ENCODE data around the gene C1R.

C1R gene

DNA sequence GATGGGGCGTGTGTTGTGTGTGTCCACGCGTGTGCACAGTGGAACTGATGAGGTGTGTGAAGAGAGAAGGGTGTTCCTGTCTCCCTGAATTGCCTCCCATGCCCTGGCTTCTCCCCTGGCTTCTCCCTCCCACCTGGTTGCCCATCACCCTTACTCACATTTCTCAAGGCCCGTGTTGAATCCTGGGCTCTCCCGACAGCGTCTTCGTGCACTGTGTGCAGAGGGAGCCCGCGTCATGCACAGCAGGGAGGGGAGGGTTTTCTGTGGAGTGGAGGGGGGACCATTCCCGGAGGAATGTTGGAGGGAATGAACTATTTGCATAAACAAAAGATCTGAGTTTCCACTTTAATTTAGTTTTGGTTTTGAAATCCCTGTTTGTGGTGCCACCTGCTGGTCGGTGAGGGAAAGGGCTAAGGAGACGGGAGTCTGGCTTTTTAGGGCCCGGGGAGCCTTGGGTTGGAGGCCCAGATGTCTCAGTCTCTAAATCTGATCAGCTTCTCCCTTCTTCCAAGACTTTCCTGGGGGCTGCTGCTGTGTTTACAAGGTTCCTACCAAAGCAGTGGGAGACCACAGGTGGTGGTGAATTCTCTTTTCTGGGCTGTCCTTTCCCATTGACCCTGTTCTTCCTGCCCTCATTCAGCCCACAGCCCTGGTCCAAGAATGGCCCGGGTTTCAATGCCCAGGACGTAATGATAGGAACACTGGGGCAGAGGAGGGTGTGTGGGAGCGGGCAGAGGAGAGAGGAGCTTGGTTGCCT, at the start of gene C1R:
TSS of gene C1R (minus strand) at position 217 of the 757 bp plus-strand sequence. CDS start at position 160, 57 bp downstream.
- peak within 1 kb of the TSS; percentile 58 for H3K27ac Mint-ChIP-seq
- H3K27me3 Mint-ChIP-seq = peaks cover 34% of the 10 kb centered on the region
- peaks cover 24% of the 10 kb centered on the region for H3K4me1 Mint-ChIP-seq (ENCODE audit: low read depth)

DNA sequence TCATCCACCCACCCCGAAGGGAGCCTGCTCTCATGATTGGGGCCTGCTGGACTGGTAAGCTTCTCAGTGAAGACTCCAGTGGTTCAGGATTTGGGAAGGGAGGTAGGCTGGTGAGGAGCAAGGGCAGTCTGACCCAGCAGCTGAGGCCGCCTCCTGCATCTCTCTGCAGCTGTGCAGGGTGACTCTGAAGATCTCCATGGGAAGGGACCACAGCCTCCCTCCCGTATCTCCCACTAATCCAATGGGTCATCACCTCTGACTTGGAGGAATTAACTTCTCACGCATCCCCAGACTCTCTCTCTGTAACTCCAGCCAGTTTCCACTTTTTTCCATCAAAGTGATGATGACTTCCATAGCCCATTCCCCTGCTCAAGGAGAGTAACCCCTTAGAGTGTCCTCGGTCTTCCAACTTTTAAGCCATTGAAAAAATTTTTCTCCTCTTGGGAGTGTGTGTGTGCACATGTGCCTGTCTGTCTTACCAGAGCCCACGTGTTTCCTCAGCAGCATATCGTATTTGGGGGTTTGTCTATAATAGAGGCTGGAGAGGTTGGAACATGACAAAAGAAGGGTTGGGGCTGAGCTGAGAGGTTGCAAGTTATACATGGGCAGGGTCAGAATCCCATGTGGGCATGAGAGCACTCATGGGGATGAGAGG, 49.2 kb upstream of the C1R start:
- intact Hi-C loops (cut with micrococcal nuclease) = loop anchor here (1.0 to 2.0 kb wide), 2 partner anchors 47 to 497 kb away; partner anchors contain the start of gene PEX5
- peaks cover 20% of the 10 kb centered on the region for H3K4me1 Mint-ChIP-seq (ENCODE audit: low read depth)
- H3K9me3 Mint-ChIP-seq = no peaks in the 10 kb centered on the region
- H3K36me3 Mint-ChIP-seq (ENCODE audit: low read depth) = no peaks in the 10 kb centered on the region
- peaks cover 2% of the 10 kb centered on the region for H3K27me3 Mint-ChIP-seq
- no peak overlapping the region for H3K27ac Mint-ChIP-seq
- no peak overlapping the region for H3K4me3 Mint-ChIP-seq

More for the DNA sequence above, at the start of gene C1R:
- intact Hi-C loops (cut with micrococcal nuclease) = loop anchor here (5.0 kb wide), 1 partner anchor 35 kb away; no protein-coding TSS in a partner anchor
- Mint-ChIP-seq H3K36me3 (ENCODE audit: low read depth) (peaks cover 7% of the 10 kb centered on the region), H3K9me3 (no peaks in the 10 kb centered on the region), H3K4me3 (peak within 1 kb of the TSS; percentile 81)

GRCh38 chr12:7139200-7139599, 47.0 kb upstream of the C1R start:
- no peak overlapping the region for H3K27ac Mint-ChIP-seq
- H3K27me3 Mint-ChIP-seq = peaks cover 2% of the 10 kb centered on the region
- H3K36me3 Mint-ChIP-seq (ENCODE audit: low read depth) = no peaks in the 10 kb centered on the region
- no peak overlapping the region for H3K4me3 Mint-ChIP-seq
- intact Hi-C loops (cut with micrococcal nuclease) = no loop called here
- no peaks in the 10 kb centered on the region for H3K9me3 Mint-ChIP-seq
- H3K4me1 Mint-ChIP-seq (ENCODE audit: low read depth) = peaks cover 30% of the 10 kb centered on the region

- no peak overlapping the region for H3K27ac Mint-ChIP-seq
- H3K4me1 Mint-ChIP-seq (ENCODE audit: low read depth) = peaks cover 35% of the 10 kb centered on the region
- intact Hi-C loops (cut with micrococcal nuclease) = no loop called here
- H3K4me3 Mint-ChIP-seq = no peak overlapping the region
- H3K9me3 Mint-ChIP-seq = no peaks in the 10 kb centered on the region
- peaks cover 6% of the 10 kb centered on the region for H3K27me3 Mint-ChIP-seq
- H3K36me3 Mint-ChIP-seq (ENCODE audit: low read depth) = no peaks in the 10 kb centered on the region
Measured at GRCh38 chr12:7137908-7138307, 45.7 kb upstream of the C1R start.

DNA sequence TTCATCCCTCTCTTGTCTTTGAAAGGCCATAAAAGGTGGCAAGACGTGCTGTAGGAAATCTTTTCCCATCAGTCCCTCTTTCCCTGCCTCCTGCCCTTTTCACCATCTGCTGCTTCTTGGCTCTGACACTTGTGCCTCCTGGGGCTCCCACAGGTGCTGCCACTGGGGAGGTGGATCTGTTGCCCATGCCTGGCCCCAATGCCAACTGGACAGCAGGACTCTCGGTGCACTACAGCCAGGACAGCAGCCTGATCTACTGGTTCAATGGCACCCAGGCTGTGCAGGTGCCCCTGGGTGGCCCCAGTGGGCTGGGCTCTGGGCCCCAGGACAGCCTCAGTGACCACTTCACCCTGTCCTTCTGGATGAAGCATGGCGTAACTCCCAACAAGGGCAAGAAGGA, 44.4 kb upstream of the C1R start:
- Mint-ChIP-seq H3K27ac (no peak overlapping the region), H3K4me1 (ENCODE audit: low read depth) (peaks cover 44% of the 10 kb centered on the region), H3K4me3 (no peak overlapping the region), H3K36me3 (ENCODE audit: low read depth) (no peaks in the 10 kb centered on the region), H3K9me3 (no peaks in the 10 kb centered on the region), H3K27me3 (peaks cover 19% of the 10 kb centered on the region)
- intact Hi-C loops (cut with micrococcal nuclease) = no loop called here

DNA sequence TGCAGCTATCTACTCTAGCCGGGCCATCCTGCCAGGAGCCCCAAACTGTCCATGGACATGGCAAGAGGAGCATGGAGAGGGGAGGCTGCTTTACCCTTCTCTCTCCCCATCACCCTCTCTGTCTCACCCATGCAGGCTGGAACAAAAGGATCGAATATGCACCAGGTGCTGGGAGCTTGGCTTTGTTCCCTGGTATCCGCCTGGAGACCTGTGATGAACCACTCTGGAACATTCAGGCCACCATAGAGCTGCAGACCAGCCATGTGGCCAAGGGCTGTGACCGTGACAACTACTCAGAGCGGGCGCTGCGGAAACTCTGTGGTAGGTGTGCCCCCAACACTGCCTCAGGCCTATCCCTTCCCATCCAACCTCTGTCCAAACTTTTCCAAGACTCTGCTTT, 43.8 kb upstream of the C1R start:
- peaks cover 23% of the 10 kb centered on the region for H3K27me3 Mint-ChIP-seq
- peaks cover 50% of the 10 kb centered on the region for H3K4me1 Mint-ChIP-seq (ENCODE audit: low read depth)
- H3K4me3 Mint-ChIP-seq = no peak overlapping the region
- H3K27ac Mint-ChIP-seq = no peak overlapping the region
- no peaks in the 10 kb centered on the region for H3K36me3 Mint-ChIP-seq (ENCODE audit: low read depth)
- H3K9me3 Mint-ChIP-seq = no peaks in the 10 kb centered on the region
- intact Hi-C loops (cut with micrococcal nuclease) = no loop called here

- Mint-ChIP-seq H3K27me3 (peaks cover 38% of the 10 kb centered on the region), H3K4me1 (ENCODE audit: low read depth) (peaks cover 65% of the 10 kb centered on the region), H3K4me3 (no peak overlapping the region), H3K9me3 (no peaks in the 10 kb centered on the region), H3K36me3 (ENCODE audit: low read depth) (no peaks in the 10 kb centered on the region), H3K27ac (no peak overlapping the region)
- intact Hi-C loops (cut with micrococcal nuclease) = no loop called here
Measured at GRCh38 chr12:7134396-7135166, 42.3 kb upstream of the C1R start.

DNA sequence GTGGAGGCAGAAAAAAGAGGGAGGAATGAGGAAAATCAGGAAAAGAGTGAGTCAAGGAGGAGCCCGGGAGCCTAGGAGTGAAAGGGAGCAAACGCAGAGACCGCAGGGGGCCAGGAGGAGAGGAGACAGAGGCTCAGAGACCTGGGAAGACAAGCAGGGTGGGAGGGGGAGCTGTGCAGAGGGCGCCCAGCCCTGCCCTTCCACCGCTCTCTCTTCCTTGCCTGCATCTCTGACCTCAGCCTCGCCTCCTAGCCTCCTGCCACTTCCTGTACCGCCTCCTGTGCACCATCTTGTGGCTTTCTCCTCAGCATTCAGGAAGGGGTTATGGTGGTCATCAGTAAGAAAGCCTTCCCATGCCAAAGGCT, 39.2 kb upstream of the C1R start:
- Mint-ChIP-seq H3K27me3 (peaks cover 59% of the 10 kb centered on the region), H3K27ac (no peak overlapping the region), H3K4me3 (no peak overlapping the region), H3K9me3 (no peaks in the 10 kb centered on the region), H3K4me1 (ENCODE audit: low read depth) (peaks cover 53% of the 10 kb centered on the region), H3K36me3 (ENCODE audit: low read depth) (no peaks in the 10 kb centered on the region)
- intact Hi-C loops (cut with micrococcal nuclease) = no loop called here

GRCh38 chr12:7130701-7131501, 38.7 kb upstream of the C1R start:
- intact Hi-C loops (cut with micrococcal nuclease) = no loop called here
- Mint-ChIP-seq H3K27ac (no peak overlapping the region), H3K4me1 (ENCODE audit: low read depth) (peaks cover 53% of the 10 kb centered on the region), H3K4me3 (peak overlapping the region; percentile 48), H3K27me3 (peaks cover 59% of the 10 kb centered on the region), H3K36me3 (ENCODE audit: low read depth) (no peaks in the 10 kb centered on the region), H3K9me3 (no peaks in the 10 kb centered on the region)

- H3K4me3 Mint-ChIP-seq = peak within 1 kb of the TSS; percentile 48
- H3K9me3 Mint-ChIP-seq = no peaks in the 10 kb centered on the region
- intact Hi-C loops (cut with micrococcal nuclease) = no loop called here
- peaks cover 52% of the 10 kb centered on the region for H3K4me1 Mint-ChIP-seq (ENCODE audit: low read depth)
- peaks cover 61% of the 10 kb centered on the region for H3K27me3 Mint-ChIP-seq
- H3K36me3 Mint-ChIP-seq (ENCODE audit: low read depth) = no peaks in the 10 kb centered on the region
- H3K27ac Mint-ChIP-seq = no peak within 1 kb of the TSS
Measured at GRCh38 chr12:7129872-7130691, 37.8 kb upstream of the C1R start, which contains the start of gene CLSTN3. Gene CLSTN3 (plus strand): TSS chr12:7130371. CDS start chr12:7130649, 278 bp downstream.

DNA sequence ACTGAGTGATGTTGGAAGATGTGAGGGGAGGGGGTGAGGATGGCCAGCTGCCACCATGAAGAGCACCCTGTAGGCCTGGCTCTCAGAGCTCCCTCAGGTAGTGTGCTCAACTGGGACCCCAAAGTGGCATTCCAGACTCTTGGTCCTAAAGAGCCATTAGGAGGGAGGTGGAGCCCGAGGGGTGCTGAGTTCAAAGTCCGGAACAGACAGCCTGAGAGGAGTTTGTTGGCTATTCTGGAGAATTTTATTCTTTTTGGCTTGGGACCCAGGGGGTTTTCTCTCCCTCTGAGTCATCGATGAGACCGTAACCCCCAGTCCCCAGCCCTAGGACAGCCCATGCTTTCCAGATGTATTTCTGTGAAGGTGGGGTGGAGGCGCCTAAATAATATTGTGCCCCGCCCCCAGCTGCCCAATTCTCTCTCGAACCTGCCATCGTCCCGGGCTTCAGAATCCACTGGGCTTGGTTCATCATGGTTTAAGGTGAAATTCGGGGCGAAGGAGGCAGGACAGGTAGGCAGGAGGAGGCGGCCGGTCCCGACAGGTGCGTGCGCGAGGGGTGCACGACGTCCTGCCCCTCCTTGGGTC, 37.1 kb upstream of the C1R start:
- intact Hi-C loops (cut with micrococcal nuclease) = no loop called here
- H3K27me3 Mint-ChIP-seq = peaks cover 66% of the 10 kb centered on the region
- no peaks in the 10 kb centered on the region for H3K36me3 Mint-ChIP-seq (ENCODE audit: low read depth)
- H3K27ac Mint-ChIP-seq = no peak overlapping the region
- no peaks in the 10 kb centered on the region for H3K9me3 Mint-ChIP-seq
- peaks cover 45% of the 10 kb centered on the region for H3K4me1 Mint-ChIP-seq (ENCODE audit: low read depth)
- peak overlapping the region; percentile 48 for H3K4me3 Mint-ChIP-seq

DNA sequence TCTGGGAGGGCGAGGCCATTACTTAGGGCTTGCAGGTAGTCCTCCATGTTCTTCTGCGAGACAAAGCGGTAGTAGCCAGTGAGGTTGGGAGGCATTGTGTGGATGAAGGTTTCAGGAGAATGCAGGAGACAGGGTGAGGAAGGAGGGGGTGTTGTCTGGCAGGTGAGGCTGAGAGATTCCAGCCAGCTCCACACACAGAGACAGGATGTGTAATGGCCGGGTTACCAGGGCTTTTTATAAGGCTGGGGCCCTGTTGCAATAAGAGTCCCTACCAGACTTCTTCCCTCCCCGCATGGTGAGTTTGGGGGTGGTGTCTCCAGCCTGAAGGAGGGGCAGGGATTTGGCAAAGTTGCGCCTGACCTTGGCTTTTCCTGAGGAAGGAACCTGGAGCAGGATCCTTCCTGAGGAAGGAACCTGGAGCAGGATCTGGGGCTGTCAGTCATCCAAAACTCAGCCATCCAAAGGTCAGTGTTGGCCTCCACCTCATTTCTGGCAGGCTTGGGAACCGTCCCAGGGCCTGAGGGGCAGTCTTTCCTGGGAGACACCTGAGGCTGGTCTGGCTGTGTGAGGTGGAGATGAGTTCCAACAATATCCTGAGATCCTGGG, 36.5 kb upstream of the C1R start, which contains the start of gene RBP5:
TSS of gene RBP5 (minus strand) at position 209 of the 606 bp plus-strand sequence. CDS start at position 95, 114 bp downstream.
- Mint-ChIP-seq H3K27ac (no peak within 1 kb of the TSS), H3K27me3 (peaks cover 72% of the 10 kb centered on the region), H3K36me3 (ENCODE audit: low read depth) (no peaks in the 10 kb centered on the region), H3K4me3 (peak within 1 kb of the TSS; percentile 48), H3K9me3 (no peaks in the 10 kb centered on the region), H3K4me1 (ENCODE audit: low read depth) (peaks cover 39% of the 10 kb centered on the region)
- intact Hi-C loops (cut with micrococcal nuclease) = no loop called here
